Fibroblast of lung (primary cell): ENCODE data around the gene EFR3B.

Experiments used
- EZH2 ChIP-seq: IDR thresholded peaks from 2 replicates; pipeline ENCODE4 v1.5.1; 2012; ENCODE audit warnings: low read length, control low read depth, mild to moderate bottlenecking; ENCODE audit errors: missing control alignments
- TF ChIP-seq, protein P1 (sequence below), 2 donors: IDR thresholded peaks in 1 of 2; conservative IDR thresholded peaks in 1 of 2; 1 replicate in 1 of 2; 2 replicates in 1 of 2; pipeline ENCODE4 v1.5.1; 2011 to 2012; ENCODE audit warnings: low read length in 2 of 2, control low read depth in 1 of 2, inconsistent platforms in 1 of 2, low read depth in 1 of 2, mild to moderate bottlenecking in 1 of 2

DNA sequence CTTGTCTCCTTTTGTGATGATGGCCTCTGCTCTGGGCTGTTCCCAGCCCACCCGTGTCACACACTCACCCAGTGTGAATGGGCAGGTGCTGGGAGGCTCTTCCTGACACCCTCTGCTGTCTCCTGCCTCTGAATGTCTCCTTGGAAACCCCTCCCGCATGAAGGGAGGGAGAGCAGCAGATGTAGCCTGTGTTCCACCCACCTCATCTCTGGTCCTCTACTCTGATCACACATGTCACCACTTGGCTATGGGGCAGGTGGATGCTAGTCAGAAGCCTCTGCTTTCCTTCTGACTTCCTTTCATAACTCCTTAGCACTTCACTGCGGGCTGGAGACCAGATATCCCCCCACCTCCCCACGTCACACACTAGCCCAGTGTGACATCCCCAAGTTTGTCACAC is 23.9 kb downstream of the EFR3B start:
- TF ChIP-seq, protein P1, sequence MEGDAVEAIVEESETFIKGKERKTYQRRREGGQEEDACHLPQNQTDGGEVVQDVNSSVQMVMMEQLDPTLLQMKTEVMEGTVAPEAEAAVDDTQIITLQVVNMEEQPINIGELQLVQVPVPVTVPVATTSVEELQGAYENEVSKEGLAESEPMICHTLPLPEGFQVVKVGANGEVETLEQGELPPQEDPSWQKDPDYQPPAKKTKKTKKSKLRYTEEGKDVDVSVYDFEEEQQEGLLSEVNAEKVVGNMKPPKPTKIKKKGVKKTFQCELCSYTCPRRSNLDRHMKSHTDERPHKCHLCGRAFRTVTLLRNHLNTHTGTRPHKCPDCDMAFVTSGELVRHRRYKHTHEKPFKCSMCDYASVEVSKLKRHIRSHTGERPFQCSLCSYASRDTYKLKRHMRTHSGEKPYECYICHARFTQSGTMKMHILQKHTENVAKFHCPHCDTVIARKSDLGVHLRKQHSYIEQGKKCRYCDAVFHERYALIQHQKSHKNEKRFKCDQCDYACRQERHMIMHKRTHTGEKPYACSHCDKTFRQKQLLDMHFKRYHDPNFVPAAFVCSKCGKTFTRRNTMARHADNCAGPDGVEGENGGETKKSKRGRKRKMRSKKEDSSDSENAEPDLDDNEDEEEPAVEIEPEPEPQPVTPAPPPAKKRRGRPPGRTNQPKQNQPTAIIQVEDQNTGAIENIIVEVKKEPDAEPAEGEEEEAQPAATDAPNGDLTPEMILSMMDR (conservative IDR thresholded peaks at IDR 0.05 in 1 of 2, IDR thresholded peaks at IDR 0.05 in 1 of 2; ENCODE audit: low read depth in 1 of 2, low read length in 2 of 2) = no peak
- no peak for TF ChIP-seq EZH2
